Kidney (tissue), 14 donors: Measurements from ENCODE around the gene SAG. TPM values are rescaled to one million over a fixed set of nuclear protein-coding genes. Genes with fewer than 3 reads are reported as not detected.

Experiments
- DNase-seq, 5 donors: peaks; one replicate each; pipeline ENCODE4 v3.0.0-alpha.2; 2013 to 2020
- FAIRE-seq: peaks from 2 replicates; lab custom pipeline; 2012; peaks lifted over from hg19 to GRCh38; lab: Jason Lieb, UNC
- H3K27ac ChIP-seq, 2 donors: one replicate each; pipeline ENCODE4 v1.7.0; 2013; ENCODE audit warnings: low read depth in 2 of 2, low read length in 2 of 2, inconsistent platforms in 1 of 2
- H3K27me3 ChIP-seq: one replicate; pipeline ENCODE4 v1.7.1; 2013; ENCODE audit warnings: low read length, inconsistent platforms; ENCODE audit not compliant: control insufficient read depth, insufficient read depth
- H3K36me3 ChIP-seq, 3 donors: one replicate each; pipeline versions ENCODE4 v1.7.0 to v1.7.1; 2013; ENCODE audit warnings: low read length in 3 of 3, control low read depth in 1 of 3, inconsistent platforms in 1 of 3; ENCODE audit not compliant: insufficient read depth in 3 of 3, control insufficient read depth in 2 of 3
- H3K4me1 ChIP-seq, 3 donors: one replicate each; pipeline versions ENCODE4 v1.7.0 to v1.7.1; 2013; ENCODE audit warnings: low read length in 3 of 3, inconsistent platforms in 1 of 3, low read depth in 1 of 3; ENCODE audit not compliant: control insufficient read depth in 2 of 3, insufficient read depth in 2 of 3
- H3K4me3 ChIP-seq, 3 donors: one replicate each; pipeline versions ENCODE4 v1.7.0 to v1.8.1; 2013; ENCODE audit warnings: low read length in 3 of 3, control low read depth in 1 of 3, inconsistent platforms in 1 of 3
- H3K9ac ChIP-seq, 3 donors: one replicate each; pipeline versions ENCODE4 v1.7.0 to v1.7.1; 2013; ENCODE audit warnings: low read length in 3 of 3, control low read depth in 1 of 3, inconsistent platforms in 1 of 3
- H3K9me3 ChIP-seq, 3 donors: one replicate each; pipeline versions ENCODE4 v1.7.0 to v1.7.1; 2013; ENCODE audit warnings: low read length in 3 of 3, control low read depth in 1 of 3, inconsistent platforms in 1 of 3; ENCODE audit not compliant: control insufficient read depth in 2 of 3, insufficient read depth in 1 of 3
- intact Hi-C: fragments of 100-400 bp; cut with DNase I; formaldehyde crosslinking; loops from one replicate; pipeline ENCODE4 v1.11.1; 2022
- polyA plus RNA-seq: library from polyadenylated mRNA; stranded (reverse); fragments of 350-450 nt; fragmentation: Illumina TruSeq; extraction: RNeasy Lipid Tissue Mini Kit (QIAGEN cat#74804); gene quantifications from one replicate; pipeline ENCODE4 v1.2.3, GENCODE V29; 2014; ENCODE audit warnings: low read depth, low replicate concordance; ENCODE audit not compliant: insufficient read depth
- total RNA-seq: library from RNA; stranded (reverse); fragmentation: NEBNext Ultra II Directional; extraction: Animal tissue kit (Norgen Biotek cat#: 25700); gene quantifications from one replicate; pipeline ENCODE4 v1.2.1, GENCODE V29; 2021
- TF ChIP-seq, protein P1 (sequence below): IDR thresholded peaks from 3 replicates; pipeline ENCODE4 v1.5.1; 2012; ENCODE audit warnings: mild to moderate bottlenecking, moderate library complexity, borderline replicate concordance; ENCODE audit not compliant: insufficient read depth; ENCODE audit errors: extremely low read depth
- donor health status: control.
- donor health status: control.
- donor health status: control.
- donor health status: control.
- donor health status: control.
- donor health status: DM: yes; HTN: yes; CAD: no.
- donor health status: Normal renal cell carcinoma (clear cell type).

Gene SAG
- total and polyA plus RNA-seq, 2 donors from 2014 or later = not detected

DNA sequence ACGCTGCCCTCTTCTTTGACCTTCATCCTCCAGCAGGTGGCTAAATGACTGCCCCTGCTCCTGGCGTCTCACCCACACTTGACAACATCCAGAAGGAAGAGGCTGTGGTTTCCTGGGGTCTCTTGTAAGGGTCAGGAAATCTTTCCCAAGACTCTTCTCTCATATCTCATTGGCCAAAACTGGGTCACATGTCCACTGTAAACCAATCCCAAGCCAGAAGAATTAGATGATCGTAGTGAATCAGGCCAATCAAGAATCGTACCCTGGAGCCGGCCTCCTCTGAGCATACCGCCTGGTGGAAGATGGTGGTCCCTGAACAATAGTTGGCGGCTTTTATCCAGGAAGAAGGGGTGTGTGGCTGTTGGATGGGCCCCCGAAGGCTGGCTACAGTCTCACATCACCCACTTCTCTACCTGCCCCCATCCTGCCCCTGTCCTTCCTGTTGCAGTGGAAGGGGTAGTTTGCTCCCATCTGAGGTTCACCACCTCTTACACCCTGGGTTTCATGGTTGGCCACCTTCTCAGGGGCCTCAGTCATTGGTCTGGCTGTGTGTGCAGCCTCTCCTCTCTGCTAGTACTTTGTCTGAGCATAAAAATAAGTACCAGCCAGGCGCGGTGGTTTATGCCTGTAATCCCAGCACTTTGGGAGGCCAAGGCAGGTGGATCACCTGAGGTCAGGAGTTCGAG lies 3.8 kb downstream of the SAG start:
- Histone ChIP-seq H3K27ac (no peak overlapping the region), H3K4me1 (no peaks in the 10 kb centered on the region), H3K36me3 (no peaks in the 10 kb centered on the region), H3K9ac (no peak overlapping the region), H3K27me3 (no peaks in the 10 kb centered on the region), H3K9me3 (no peaks in the 10 kb centered on the region), H3K4me3 (no peak overlapping the region)
- TF ChIP-seq, protein P1, sequence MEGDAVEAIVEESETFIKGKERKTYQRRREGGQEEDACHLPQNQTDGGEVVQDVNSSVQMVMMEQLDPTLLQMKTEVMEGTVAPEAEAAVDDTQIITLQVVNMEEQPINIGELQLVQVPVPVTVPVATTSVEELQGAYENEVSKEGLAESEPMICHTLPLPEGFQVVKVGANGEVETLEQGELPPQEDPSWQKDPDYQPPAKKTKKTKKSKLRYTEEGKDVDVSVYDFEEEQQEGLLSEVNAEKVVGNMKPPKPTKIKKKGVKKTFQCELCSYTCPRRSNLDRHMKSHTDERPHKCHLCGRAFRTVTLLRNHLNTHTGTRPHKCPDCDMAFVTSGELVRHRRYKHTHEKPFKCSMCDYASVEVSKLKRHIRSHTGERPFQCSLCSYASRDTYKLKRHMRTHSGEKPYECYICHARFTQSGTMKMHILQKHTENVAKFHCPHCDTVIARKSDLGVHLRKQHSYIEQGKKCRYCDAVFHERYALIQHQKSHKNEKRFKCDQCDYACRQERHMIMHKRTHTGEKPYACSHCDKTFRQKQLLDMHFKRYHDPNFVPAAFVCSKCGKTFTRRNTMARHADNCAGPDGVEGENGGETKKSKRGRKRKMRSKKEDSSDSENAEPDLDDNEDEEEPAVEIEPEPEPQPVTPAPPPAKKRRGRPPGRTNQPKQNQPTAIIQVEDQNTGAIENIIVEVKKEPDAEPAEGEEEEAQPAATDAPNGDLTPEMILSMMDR = no peak
- intact Hi-C loops = no loop called here
- DNase-seq (peak in 1 of 5 donors; percentile 22), FAIRE-seq (no peak)

DNA sequence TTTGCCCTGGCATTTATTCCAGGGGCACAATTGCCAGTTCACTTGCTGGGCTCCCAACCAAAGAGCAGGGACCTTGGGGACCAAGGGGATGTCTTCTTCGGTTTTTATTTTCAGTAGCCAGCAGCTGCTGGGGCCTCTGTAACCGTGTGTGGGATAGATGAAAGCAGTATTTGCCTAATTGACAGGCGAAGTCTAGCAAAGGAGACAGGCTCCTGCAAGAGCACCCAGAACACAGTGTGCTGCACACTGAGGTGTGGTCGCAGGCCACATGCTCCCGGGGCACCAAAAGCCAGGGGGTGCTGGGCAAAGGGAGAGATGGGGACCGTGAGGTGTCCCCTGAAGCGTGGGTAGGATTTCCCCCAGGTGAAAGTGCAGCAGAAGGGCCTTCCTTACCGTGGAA lies 5.3 kb downstream of the SAG start:
- DNase-seq = no peak
- intact Hi-C loops = no loop called here
- no peaks in the 10 kb centered on the region for H3K4me1 ChIP-seq

DNA sequence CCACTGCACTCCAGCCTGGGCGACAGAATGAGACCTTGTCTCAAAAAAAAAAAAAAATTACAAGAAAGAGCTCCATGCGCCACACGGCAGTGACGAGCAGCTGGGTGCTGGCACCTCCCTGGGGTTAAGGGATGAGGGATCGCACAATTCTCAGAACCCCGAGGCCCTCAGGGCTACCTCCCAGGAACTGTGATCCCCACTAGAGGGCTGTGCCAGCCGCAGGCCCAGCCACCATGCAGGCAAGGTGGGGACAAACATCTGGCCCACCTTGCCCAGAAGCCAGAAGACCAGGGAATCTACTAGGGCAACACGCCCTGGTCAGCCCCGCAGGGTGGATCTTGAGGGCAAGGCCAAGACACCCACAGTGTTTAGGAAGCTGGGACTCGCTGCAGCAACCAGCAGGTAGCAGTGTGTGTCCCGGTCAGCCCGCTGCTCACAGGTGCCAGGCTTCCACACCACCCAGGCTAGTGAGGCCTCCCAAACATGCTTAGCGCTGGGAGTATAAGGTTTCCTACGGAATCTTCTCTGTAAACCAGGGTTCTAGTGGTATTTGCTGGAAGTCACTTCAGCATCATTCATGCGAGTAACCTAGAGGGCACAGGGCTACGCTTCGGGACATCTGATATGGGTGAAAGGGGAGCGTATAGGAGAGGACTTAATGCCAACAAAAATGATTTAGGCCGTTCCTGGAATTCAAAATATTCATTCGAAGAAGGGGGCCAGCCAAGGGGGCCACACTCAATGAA lies 6.7 kb downstream of the SAG start:
- no peak overlapping the region for H3K4me3 ChIP-seq
- FAIRE-seq (no peak), DNase-seq (peak; percentile 42 to 67 (median 45))
- H3K27ac ChIP-seq = no peak overlapping the region
- no peak overlapping the region for H3K9ac ChIP-seq
- no peaks in the 10 kb centered on the region for H3K36me3 ChIP-seq
- H3K9me3 ChIP-seq = no peaks in the 10 kb centered on the region
- TF ChIP-seq, protein P1 = no peak
- H3K4me1 ChIP-seq = no peaks in the 10 kb centered on the region
- intact Hi-C loops = no loop called here
- H3K27me3 ChIP-seq = no peaks in the 10 kb centered on the region

More for the DNA sequence above, 5.3 kb downstream of the SAG start:
- no peaks in the 10 kb centered on the region for H3K27me3 ChIP-seq
- FAIRE-seq = no peak
- no peak overlapping the region for H3K9ac ChIP-seq
- H3K9me3 ChIP-seq = no peaks in the 10 kb centered on the region
- H3K4me3 ChIP-seq = no peak overlapping the region
- H3K27ac ChIP-seq = no peak overlapping the region
- TF ChIP-seq, protein P1 = no peak
- H3K36me3 ChIP-seq = no peaks in the 10 kb centered on the region
